Embryonic facial prominence (tissue), 1 donor: Measurements from ENCODE around the gene SERPINB12.

Experiments used
- DNase-seq: peaks from one replicate; pipeline ENCODE4 v3.0.0-alpha.2; 2016; ENCODE audit errors: extremely low spot score

Gene SERPINB12

DNA sequence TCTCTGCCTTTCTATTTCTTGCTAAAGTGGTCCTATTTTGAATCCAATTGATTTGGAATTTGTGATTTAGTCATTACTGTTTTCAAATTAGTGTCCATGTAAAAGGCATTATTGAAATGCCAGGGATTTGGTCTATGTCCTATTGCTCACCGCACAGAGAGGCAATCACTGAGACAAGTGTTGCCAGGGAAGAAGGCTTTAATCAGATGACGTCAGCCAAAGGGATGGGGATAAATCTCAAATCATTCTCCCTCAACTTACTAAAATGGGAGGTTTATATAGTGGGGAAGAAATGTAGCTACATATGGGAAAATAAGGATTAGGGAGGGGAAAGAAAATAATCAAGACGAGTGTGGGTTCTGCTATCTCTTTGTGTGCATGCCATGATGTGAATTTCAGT is 9.6 kb downstream of the SERPINB12 start:
- DNase-seq: no peak

- DNase-seq: no peak
These were observed 10.4 kb downstream of the SERPINB12 start for GRCh38 chr18:63552581-63552980.

DNA sequence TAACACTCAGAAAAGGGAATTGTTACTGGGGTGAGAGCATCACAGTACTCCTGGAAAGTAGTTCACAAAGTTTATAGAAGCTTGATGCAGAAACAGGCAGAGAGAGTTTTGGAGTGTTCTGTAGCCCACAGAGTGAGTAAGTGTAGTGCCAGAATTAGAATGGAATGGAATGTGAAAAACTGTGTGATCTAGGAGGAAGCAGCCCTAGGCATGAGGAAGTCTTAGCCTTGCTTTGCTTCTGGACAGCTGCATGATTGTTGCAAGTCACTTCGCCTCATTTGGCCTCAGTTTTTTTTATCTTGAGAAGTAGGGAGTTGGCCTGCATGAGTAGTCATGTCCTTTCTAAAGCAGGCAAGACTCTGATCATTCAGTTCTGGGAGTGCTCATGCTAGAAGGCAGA is 10.9 kb downstream of the SERPINB12 start:
- DNase-seq: no peak

DNA sequence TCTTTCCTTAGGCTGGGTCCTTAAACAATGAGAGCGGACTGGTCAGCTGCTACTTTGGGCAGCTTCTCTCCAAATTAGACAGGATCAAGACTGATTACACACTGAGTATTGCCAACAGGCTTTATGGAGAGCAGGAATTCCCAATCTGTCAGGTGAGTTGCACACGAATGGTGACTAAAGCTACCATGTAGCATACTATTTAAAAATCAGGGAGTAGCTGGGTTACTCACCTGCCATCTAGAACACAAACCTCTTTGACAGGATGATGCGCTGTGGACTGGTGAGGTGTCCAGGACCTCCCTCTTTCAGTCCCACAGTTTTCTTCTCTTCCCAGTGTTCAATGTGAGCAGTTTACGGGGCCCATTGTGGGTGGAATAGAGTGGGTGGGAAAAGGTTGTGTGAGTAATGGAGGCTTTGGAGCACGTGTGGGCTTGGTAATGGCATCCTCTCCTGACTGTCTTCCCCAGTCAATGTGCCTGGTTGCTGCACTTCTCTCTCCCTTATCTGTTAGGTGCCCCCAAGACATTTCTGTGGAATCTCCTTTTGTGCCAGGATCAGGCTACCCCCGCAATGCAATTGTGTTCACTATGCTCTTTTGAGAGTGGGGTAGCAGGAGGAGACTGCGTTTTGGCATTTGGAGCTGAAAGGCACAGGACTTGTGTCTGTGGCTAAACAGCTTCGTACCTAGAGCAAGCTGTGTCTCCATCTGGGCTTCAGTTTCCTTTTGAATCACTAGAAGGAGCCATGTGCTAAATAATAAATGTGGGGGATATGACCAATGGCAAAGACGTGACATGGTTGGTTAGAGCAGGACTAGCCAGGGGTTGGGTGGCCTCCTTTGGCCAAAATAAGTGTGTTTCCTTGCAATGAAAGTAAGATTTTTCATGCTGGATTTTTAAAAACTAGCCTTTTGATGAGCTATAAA is 17.7 kb downstream of the SERPINB12 start:
- no peak for DNase-seq

DNA sequence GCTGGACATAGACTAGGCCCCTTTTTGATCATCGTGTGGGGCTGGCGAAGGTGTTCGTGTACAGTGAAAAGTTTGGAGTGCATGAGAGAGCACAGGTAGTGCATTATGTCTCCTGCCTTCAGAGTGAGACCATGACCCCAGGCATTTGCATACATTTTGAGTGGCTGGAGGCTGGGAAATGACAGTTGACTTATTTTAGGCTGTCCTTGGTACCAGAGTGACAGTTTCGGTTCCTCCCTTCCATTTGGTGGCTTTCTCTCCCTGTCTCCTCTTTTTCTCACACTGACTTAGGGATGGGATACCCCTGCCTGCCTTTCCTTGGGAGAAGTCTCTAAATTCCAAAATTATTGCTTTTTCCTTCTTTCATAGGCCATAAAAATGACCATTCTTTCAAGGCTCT is 20.1 kb downstream of the SERPINB12 start:
- DNase-seq: no peak

- DNase-seq: no peak
These were observed 21.9 kb downstream of the SERPINB12 start for GRCh38 chr18:63564021-63564420.

DNA sequence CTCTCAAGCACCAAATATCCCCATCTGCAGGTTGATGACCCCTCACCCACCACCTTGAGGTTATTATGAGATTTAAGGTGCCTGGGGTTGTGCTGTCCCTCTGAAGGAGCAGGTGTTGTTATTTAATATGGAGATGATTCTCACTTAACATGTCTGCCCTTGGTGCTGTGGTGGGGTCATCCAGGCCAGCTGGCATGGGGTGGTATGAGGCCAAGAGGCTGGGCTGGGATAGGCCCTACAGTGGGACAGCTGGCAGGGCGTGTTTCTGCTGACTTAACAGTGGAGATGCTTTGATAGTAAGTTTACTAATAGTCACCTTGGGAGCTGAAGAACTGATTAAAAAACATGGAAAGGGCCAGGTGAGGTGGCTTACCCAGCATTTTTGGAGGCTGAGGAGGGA is 22.4 kb downstream of the SERPINB12 start:
- DNase-seq: no peak

DNA sequence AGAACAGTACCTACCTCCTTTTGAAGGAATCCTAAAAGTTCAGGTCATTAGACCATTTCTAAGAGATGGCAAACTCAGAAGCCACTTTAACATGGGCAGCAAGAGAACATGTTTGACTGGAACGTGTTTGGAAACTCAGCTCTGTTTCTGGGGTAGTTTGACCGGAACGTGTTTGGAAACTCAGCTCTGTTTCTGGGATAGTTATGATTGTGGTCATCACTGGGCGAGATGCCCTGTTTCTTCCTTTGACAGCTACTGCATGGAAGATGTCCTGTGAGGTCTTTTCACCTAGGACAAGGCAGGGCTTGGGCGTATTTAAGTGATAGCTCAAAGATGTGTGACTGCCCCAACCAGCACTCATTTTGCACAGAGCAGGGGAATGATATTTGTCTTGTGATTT is 25.1 kb downstream of the SERPINB12 start:
- no peak for DNase-seq

DNA sequence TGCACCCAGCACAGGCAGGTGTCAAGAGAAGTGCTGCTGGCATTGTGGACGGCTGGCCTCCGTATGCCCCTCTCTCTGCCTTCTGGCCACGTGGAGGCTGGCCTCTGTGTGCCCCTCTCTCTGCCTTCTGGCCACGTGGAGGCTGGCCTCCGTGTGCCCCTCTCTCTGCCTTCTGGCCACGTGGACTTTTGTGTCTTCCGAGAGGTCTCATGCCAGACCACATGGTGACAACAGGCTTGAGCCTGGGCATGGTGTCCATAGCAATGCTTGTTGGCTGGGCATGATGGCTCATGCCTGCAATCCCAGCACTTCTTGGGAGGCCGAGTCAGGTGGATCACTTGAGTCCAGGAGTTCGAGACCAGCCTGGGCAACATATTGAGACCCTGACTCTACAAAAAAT is 25.7 kb downstream of the SERPINB12 start:
- DNase-seq: no peak

DNA sequence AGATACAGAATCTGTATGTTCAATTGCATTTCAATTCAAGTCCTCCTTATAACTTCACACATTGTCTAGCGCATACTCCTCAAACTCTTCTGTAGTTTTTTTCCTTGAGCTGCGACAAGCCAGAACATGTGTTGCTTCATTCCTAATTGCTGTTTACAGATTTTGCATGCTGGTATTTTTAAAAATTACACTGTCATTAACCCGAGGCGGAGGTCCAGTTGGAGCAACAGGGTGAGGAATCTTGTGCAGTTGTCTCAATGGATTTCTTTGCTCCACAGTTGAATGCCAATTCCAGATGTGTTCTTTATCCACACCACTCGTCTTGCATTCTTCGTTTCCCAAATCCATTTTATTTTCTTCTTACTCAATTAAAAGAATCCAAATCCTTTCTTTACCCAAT is 28.6 kb downstream of the SERPINB12 start:
- no peak for DNase-seq

DNA sequence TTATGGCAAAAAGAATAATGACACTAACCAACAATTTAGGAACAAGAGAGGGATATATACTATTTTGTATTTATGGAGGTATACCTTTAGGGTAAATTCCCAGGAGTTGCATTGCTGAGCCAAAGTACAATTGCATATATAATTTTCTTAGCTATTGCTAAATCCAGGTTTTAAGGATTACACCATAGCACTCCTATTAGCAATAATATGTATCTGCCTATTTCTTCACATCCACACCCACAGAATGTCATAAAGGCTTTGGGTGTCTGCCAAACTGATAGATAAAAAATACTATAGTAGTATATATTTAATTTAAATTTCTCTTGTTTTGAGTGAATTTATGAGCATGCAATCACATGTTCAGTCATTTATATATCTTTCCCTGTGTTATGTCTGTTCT is 33.5 kb downstream of the SERPINB12 start:
- DNase-seq: no peak

- no peak for DNase-seq
These were observed 36.3 kb downstream of the SERPINB12 start for GRCh38 chr18:63578357-63578958.

- DNase-seq: no peak
These were observed 37.4 kb downstream of the SERPINB12 start for GRCh38 chr18:63579616-63580015.

DNA sequence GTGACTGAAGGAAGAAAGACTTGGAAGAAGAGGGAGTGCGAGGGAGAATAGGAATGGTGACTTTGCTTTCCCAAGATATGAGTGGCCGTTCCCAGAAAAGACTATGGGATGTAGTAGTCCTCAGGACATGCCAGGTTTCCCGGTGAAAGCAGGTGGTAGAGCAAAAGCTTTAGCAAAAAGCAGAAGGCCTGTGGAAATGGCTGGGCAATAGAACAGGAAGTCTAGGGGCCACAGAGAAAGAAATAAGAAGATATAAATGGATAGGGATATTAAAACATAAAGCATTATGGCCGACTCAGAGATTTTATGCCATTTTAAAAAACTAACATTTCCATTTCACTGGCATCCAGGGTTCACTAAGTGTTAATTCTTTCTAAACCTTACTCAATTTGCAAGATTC is 43.8 kb downstream of the SERPINB12 start:
- DNase-seq: no peak

- no peak for DNase-seq
These were observed 44.3 kb downstream of the SERPINB12 start for GRCh38 chr18:63586431-63586830.

GRCh38 chr18:63586966-63587365 is 44.8 kb downstream of the SERPINB12 start, which contains the start of gene SERPINB13:
TSS of gene SERPINB13 (plus strand) at chr18:63587343. CDS start at chr18:63588668, 1,325 bp downstream.
- no peak for DNase-seq

DNA sequence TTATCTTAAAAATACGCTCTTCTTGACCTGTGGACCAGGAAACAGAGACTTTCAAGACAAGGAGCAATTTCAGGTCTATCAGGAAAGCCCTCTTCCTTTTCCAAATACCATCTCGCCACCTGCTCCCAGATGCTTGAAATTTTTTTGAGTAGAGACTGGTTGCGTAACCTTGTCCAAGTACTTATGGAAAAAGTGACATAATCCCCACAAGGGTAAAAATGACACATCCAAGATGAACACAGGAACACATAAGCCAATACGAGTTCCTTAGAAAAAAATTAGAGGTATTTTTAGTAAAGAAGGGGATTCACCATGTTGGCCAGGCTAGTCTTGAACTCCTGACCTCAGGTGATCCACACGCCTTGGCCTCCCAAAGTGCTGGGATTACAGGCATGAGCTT is 46.7 kb downstream of the SERPINB12 start:
- DNase-seq: no peak

GRCh38 chr18:63590373-63590772 is 48.2 kb downstream of the SERPINB12 start:
- no peak for DNase-seq

GRCh38 chr18:63590966-63591695 is 49.0 kb downstream of the SERPINB12 start:
- DNase-seq: no peak

GRCh38 chr18:63591725-63592124 is 49.6 kb downstream of the SERPINB12 start:
- no peak for DNase-seq

DNA sequence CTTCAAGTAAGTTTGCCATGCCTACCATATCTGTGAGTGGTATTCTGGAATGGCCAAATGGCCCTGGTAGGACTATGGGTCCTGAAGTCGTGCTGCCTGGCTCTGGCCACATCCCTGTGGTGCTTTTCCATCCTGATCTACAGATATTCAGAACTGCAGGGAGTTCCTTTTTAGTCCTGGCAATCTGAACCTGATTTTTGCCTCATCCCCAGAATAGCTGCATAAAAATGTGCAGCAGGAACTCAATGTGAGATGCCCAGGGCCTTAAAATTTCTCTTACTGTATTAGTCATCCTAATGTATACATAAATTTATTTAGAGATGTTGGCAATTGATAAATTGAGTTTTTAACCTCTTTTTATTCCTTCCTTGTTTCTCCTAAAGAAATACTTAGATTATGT is 50.3 kb downstream of the SERPINB12 start:
- no peak for DNase-seq

DNA sequence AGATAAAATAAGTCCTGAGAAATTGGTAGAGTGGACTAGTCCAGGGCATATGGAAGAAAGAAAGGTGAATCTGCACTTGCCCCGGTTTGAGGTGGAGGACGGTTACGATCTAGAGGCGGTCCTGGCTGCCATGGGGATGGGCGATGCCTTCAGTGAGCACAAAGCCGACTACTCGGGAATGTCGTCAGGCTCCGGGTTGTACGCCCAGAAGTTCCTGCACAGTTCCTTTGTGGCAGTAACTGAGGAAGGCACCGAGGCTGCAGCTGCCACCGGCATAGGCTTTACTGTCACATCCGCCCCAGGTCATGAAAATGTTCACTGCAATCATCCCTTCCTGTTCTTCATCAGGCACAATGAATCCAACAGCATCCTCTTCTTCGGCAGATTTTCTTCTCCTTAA is 54.8 kb downstream of the SERPINB12 start:
- DNase-seq: no peak

DNA sequence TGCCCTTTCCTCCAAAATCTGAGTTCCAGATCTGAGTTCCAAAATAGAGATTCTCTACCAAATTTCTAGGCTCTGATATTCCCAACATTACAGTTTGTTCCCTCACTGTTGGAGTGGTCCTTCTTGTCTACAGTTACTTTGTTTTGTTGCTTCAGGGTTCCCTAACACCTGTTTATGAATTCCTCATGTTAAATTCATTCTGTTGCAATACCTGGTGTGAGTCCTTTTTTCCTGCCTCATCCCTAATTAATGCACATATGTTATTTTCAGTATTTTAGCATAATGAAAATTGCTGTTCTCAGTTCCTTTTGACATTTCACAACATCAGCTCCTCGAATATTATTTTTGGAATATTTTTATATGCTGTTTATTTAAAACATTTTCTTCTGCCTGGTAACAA is 61.2 kb downstream of the SERPINB12 start:
- no peak for DNase-seq
